Stimulated activated CD8-positive, alpha-beta memory T cell treated with anti-CD3 and anti-CD28 coated beads, Interleukin-12 subunit alpha, Interleukin-12 subunit beta, amount 100 ng/mL, for 1 hour (primary cell): Measurements from ENCODE around the gene TFR2.

ENCODE experiments used
- DNase-seq: peaks from one replicate; pipeline ENCODE4 v3.0.0-alpha.2; 2020; ENCODE audit warnings: low read depth

Gene TFR2

DNA sequence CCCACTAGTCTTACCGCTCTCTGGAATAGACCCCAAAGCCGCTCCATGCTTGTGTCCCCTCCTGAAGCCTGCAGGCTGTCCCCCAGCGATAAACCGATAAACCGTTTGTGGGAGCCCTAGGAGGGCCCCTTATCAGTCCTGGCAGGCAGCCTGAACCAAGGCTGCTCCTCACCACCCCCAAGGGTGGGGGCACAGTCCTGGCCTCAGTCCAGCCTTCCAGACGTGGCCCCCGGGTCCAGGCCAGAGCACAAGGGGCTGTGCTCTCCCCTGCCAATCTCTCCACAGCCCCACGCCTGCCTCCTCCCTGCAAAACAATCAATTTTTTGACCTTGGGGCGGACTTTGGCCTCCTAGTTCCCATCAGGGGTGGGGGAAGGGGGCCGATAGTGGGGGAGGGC is at the start of gene TFR2:
TFR2 (minus strand) TSS at position 90 of the 397 bp plus-strand sequence; CDS start at position 47, 43 bp downstream.
- DNase-seq: no peak

DNA sequence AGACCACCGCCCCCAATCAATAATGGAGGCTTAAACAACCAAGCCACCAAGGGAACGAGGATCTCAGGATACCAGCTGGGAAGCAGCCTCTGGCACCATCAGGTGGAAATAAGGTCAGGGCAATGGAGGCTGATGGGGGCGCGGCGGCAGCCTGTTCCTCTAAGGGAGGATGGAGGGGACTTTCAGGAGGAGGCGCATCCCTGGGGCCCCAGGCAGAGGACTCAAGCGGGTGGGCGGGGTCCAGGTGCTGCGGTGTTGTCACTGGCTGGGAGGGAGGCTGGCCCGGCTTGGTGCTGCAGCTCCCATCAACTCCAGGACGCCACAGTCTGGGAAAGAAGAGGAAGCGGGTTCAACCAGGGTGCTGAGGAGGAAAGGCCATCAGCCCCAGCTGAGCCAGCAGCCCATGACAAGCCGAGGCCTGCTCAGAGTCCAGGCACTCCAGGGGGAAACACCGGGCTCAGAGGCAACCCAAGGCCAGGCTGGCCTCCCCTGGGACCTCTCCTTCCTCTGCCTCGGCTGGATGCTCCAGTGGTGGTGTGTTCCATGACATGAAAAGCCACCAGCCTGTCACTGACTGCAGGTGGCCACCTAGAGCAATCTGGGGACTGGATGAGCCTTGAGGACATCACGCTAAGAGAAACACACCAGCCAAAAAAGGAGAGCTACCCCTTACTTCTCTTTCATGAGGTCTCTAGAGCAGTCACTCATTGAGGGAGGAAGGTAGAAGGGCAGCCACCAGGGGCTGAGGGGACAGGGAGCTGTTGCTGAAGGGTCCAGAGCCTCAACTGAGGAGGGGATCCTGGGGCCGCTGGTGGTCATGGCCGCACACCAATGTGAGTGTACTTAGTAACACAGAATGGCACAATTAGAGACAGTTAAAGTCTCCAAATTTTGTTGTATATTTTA is 48.1 kb upstream of the TFR2 start:
- no peak for DNase-seq

DNA sequence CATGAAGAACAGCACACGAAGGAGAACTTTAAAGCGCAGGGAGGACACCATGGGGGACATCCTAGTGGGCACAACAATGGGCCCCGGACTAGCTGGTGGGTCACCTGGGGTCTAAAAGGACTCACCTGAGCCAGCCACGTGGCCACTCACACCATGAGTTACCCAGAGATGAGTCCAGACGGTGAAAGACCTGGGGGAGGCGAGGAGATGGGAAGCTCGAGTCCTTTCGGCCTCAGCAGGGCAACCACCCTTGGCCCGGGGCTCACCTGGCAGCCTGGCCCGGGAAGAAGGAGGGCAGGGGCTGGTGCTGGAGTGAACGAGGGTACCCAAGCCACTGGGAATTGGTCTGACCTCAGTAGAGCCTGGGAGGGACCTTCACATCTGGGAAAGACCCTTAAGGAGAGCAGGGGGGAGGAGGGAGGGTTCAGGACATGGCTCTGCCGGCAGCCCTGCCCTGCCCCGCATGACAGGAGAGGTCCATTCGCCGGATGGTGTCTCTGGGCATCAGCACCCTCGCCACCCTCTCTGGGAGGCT is 47.0 kb upstream of the TFR2 start:
- DNase-seq: no peak

DNA sequence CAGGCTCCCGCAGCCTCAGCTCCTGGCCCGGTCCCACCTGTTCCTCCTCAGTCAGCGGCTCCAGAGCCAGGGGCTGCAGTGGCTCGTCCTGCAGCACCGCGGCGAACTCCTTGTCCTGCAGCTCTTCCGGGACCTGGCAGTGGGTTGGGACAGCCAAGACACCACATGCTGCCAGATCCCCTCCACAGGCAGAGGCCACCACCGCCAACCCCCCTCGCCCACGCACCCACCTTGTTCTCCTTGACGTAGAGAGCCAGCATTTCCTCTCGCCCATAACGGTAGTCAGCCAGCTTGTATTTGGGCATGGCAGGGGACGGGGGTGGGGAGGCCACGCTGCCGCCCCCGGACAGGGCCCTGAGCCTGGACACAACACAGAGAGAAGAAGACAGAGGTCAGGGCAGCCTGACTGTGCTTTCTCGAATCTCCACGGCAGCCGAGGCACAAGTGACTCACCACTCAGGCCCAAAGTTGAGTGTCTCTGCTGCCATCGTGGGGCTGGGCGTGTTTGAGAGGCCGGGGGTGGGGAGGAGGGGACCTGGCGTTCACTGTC is 46.5 kb upstream of the TFR2 start:
- DNase-seq: no peak

DNA sequence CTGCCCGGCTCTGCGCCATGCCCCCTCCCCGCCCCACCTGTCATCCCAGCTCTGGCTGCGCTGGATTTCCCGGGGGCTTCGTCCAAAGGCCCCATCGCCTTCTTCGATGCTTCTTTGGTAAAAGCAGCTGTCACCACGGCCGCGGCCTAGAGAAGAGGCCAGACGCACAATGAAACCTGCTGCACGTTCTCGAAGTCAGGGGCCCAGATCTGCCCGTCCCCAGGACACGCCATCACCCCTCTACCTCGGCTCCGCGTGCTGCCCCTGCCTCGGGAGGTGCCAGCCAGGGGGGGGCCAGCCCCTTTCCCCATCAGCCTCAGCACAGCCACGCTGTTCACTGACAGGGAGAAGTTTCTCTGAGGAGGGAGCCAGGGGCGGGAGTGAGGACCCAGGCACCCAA is 45.9 kb upstream of the TFR2 start:
- no peak for DNase-seq

DNA sequence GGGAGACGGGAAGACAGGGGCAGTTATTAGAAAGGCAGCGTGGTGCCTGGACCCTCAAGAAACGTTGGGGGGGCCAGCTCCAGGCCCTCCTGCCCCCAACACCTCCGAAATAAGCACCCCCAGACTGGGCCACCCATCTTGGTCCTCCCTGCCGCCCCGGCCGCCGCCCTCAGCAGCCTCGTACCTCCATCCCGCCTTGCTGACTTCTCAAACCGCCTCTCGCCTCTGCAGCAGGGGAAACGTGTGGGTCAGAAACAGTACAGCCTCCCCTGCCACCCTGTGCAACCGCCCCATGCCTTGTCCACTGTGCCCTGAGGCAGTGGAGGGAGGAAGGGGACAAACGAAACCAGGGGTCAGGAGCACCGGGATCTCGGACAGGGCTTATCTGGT is 45.5 kb upstream of the TFR2 start:
- no peak for DNase-seq

DNA sequence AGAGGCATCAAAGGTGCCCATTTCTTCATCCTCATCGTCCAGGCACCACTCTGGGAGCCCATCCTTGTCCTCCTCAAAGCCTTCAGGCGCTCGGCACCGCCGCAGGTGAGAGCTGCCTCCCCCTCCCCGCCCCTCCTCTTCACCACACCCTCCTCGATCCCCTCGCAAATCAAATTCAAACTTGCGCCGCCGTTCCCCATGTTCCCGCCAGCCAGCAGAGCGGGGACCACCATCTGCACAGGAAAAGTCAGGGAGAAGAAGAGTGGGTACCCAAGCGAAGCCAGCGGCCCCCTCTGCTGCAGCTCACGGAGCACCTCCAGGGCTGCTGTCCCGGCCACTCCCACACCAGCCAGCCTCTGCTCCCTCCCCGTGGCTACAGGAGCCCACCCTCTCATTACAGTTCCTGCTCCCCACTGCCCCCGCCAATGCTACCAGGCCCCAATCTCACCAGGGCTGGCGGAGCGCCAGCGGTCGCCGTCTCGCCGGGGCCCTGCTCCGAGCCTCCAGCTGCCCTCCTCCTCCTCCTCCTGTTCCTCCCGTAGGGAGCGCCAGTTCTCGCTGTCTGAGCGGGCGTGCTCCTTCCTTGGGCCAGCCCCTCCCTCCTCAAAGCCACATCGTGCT is 45.0 kb upstream of the TFR2 start:
- no peak for DNase-seq

DNA sequence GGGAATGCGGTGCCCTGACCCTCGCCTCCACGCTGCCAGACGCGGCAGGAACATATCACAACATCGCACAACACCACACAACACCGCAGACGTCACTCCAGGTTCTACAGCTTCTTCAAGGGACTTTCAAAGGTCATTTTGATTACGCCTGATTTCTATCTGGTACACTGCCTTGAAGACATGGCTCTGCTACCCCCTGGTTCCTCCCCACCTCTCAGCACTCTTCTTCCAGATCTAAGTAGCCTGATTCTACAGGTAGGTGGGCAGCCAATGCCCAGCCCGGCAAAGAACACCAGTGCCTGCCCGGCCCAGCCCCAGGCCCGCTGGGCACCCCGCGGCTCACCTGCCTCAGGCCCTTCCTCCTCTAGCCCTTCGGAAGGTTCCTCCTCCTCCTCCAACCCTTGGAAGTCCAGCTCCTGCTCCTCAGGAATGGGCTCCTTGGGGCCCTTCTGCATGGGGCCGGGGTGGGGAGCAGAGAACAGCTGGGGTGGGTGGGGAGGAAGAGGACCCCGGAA is 44.3 kb upstream of the TFR2 start:
- no peak for DNase-seq

DNA sequence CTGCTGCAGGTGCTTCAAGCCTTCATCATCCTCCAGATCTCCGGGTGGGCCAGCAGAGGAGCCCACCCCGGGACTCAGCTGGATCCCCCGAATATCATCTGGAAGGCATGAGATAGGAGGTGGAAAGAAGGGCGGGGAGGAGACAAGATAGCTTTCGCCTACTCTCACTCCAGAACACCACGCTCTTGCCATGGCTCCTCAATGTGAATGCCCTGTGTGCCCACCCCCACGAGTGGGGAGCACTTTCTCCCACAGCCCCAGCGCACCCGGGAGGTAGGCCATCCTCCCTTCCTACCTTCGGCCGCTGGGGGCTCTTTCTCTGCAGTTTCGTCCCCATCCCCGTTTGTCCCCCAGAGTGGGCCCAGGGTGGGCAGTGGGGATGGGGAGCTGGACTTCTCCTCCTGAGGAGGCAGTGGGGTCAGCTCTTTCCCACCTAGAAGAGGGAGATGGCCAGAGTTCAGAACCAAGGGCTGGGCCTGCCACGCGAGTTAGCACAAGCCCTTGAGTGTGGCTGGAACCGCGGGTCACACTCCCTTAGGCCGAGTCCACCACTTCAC is 43.8 kb upstream of the TFR2 start:
- DNase-seq: no peak

DNA sequence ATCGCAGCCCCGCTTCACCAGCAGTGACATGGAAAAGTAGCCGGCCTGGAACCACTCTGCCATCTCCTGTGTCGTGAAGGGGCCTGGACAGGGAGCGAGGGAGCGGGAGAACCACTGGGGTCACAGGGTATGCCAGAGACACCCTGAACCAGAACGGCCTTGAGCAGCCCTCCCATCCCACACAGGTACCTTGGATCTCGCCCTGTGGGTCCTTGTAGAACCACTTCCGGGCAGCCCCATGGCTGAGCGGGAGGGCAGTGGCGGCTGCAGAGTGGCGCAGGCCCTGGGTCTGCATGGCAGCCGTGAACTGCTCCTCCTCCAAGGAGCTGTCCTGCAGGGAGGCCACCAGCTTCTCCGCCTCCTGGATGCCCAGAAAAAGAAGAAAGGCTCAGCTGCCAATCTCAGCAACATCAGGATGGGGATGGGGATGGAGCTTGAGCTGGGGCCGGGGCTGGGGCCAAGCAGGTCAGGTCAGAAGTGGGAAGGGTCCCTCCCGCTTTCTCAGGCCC is 43.2 kb upstream of the TFR2 start:
- DNase-seq: no peak

DNA sequence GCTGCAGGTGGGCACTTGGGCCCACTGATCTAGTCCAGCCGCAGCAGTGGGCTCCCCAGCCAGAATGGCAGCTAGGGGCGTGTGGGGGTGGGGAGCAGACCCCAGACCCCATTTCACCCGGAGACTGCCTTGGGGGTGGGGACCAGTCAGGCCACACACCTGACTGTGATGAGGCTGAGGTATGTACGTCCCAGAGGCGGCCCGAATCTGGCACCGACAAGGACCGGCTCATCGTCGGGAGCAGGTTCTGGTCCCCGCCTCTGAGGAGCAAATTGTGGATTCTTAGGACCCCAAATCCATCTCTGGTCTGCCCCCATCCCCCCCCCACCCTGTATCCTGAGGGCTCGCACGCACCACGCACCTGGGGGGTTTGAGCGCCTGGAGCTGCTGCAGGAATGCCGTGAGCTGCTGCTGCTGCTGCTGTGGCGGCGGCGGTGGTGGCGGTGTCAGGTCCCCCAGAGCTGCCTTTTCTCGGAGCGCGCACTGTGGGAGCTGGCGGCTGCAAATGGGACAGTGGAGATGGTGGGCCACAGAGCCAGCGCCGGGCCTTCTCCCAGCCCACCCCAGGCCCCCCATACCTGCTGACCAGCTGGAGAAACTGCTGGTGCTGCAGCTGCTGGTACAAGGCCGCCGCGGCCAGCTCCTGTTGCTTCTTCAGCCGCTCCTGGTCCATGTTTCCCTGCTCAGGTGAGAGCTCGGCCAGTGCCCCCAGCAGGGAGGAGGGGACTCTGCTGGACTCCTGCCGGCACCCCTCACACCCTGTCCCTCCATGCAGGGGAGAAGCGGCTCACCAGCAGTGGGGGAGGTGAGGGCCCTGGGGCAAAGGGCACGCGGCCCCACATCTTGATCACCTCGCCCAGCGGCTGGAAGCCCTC is 42.5 kb upstream of the TFR2 start:
- no peak for DNase-seq

DNA sequence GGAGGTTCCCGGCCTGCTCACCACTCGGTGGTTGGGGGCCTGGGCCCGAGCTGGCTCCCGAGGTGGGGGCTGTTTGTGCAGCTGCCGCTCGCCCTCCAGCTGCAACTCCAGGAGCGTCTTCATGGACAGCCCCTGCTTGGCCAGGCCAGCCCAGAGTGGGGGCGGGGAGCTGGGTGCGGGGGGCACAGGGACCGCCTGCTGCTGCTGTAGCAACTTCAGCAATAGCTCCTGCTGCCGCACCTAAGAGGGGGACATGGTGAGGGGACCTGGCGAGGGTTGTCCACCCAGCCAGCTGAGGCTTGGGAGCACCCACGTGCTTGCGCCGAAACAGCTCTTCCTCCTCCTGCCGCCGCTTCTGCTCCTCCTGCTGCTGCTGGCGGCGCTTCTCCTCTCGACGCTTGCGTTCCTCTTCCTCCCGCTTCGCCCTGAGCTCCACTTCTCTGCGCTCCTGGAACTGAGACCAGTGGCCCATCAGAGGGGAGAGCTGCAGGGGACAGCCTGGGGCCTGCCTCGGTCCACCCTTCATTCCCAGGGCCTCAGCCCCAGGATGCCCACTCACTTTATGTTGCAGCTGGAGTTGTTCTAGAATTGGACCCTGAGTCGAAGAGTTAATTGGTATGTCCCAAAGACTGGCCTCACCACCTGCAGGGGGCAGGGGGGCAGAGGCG is 41.8 kb upstream of the TFR2 start:
- DNase-seq: no peak

DNA sequence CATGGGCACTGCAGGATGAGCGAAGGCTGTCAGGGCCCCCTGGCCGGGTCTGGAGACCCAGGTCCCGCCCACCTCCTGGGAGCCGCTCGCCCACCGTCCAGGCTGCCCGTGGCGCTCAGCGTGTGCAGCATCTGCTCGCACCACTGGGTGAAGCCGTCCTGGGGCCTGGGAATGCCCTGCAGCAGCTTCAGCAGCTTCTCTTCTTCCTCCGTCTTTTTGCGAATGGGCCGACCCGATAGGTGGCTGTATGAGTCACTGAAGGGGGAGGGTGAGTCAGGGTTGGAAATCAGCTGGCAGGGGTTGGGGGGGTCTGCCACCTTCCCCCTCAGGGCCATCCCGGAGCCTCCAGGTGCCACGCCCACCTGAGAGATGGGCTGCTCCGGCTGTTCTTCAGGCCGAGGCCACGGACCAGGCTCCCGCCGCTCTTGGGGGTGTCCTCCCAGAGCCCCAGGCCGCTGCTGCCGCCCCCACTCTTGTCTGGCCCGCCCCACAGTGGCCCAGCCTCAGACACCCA is 40.9 kb upstream of the TFR2 start:
- DNase-seq: no peak

DNA sequence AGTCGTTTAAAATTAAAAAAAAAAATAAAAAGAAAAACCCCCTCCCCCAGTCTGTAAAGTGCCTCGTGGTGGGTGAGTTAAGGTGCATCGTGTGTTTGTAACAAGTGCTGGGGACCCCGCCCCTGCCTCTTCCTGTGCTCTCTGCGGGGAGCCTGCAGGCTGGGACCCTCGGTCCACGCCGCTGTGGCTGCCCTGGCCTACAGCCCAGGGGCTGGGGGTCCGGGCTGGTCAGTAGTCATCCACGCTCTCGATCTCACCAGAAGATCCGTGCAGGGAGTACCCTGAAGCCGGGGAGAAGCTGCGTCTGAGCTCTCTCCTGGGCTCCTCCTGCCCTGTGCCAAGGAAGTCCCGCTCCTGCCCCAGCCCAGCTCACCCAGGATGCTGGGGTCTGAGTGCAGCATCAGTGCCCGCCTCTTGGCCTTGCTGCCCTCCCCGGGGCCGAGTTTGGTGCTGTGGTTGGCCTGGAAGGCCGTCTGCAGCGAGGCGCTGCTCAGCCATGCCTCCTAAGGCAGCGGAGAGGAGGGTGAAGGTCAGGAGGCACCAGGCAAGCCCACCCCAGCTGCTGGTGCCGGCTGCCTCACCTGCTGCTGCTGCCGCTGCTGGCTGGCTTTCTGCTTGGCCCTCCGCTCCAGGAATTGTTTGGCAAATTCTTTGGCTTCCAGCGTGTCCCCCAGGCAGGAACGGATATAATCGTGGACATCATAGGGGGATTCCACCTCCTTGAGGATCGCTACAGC is 40.3 kb upstream of the TFR2 start:
- no peak for DNase-seq

DNA sequence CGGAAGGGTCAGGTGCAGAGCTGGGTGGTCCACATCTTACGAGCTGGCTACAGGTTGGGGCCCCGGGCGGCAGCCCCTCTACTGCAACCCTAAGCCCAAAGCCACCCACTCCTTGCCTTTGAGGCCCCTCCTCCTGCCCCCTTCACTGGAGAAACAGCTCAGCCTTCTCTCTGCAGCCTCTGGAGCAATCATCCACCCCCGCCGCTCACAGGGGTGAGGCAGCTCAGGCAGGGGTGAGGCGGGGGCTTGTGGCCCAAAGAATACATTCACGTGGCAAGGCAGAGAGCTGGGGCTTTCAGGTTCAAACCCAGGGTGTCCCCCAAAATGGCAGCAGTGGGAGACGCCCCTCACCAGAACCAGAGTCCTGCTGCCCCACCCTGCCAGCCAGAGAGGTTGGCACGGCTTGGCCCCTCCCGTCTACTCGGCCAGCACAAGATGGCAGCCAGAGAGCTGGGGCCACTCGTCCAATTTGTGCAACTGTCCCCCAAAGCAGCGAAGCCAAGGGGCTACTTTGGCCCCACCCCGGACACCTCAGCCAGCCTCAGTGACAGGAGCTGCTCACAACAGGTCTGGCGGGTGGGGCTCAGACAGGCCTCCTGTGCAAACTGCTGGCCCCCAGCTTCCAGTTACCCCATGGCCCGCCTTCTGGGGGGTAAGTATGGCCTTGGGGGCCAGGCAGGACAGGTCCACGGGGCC is 39.4 kb upstream of the TFR2 start:
- no peak for DNase-seq

DNA sequence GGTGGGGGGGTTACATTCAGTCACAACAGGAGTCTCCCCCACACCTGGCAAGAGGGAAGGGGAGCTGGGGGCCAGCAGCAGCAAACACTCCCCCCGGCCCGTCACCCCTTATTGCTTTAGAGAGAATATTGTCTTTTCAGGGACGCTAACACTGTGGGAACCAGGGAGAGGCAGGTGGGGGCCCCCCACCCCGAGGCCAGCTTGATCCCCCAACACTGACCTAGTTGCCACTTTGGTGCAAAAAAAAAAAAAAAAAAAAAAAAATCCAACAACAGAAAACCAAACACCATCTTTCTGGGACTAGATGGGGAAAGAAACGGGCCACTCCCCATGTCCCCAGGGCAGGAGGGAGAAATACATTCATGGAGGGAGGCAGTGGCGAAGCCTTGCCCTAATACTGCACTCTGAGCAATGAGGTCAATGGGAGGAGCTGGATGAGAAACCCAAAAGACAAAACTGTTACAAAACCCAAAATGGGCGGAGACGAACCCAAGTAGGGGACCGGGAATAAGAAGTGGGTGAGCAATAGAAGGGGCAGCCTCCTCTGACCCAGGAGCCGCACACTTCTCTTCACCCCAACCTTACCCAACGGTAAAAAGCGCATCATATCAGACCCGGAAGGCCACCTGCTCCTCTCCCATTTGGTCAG is 38.7 kb upstream of the TFR2 start:
- DNase-seq: no peak

DNA sequence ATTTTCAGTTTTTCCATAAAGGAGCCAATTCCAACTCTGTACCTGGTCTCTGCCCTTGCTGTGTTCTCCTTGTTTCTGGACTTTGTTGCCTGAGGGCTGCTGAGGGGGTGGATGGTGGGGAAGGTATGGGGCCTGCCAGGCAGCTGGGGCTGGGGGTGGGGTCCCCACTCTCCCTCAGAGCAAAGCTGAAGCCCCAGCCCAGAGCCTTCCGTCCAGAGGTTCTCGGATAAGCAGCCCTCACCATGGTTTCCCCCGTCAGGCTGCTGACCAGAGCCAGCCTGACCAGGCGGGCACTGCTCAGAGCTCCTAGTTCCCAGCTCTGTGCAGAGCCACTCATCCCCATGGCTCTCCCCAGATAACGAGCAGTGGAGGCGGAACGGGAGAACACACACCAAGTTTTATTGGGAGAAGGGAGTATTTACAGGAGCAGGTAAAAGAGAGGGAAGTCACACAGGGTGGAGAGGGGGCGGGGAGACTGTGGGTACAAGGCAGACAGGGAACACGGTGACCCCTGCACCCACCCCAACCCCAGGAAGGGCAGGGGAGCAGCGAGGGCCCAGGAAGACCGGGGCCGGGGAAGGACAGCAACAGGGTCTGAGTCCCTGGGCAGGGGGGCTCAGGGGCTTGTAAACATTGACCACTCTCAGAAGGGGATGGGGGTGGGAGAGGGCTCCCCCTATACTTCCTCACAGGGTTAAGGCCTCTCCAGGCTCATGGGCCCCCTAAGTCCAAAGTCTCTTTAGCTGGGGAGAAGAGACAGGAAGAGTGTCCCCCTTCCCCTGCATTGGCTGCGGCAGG is 38.0 kb upstream of the TFR2 start:
- no peak for DNase-seq
